Upper lobe of right lung (tissue), 1 donor: ENCODE results near the gene HOXD1. TPM values are rescaled to one million over a fixed set of nuclear protein-coding genes. Genes with fewer than 3 reads are reported as not detected.

Source experiments
- ATAC-seq: fragments of 200-7000 bp; cut with Tn5 transposase; one replicate; pipeline ENCODE4 v1.9.1; 2020; ENCODE audit warnings: mild to moderate bottlenecking, moderate library complexity
- DNase-seq: peaks from one replicate; pipeline ENCODE4 v3.0.0-alpha.2; 2020
- H3K27ac ChIP-seq: fragments of 200-600 bp; one replicate; pipeline ENCODE4 v1.8.0; 2022
- H3K27me3 ChIP-seq: fragments of 200-600 bp; one replicate; pipeline ENCODE4 v1.8.0; 2022; ENCODE audit warnings: mild to moderate bottlenecking
- H3K36me3 ChIP-seq: fragments of 200-600 bp; one replicate; pipeline ENCODE4 v1.8.0; 2022
- H3K4me1 ChIP-seq: fragments of 200-600 bp; one replicate; pipeline ENCODE4 v1.8.0; 2022
- H3K4me3 ChIP-seq: fragments of 200-600 bp; one replicate; pipeline ENCODE4 v1.8.0; 2022; ENCODE audit warnings: mild to moderate bottlenecking
- H3K9me3 ChIP-seq: fragments of 200-600 bp; one replicate; pipeline ENCODE4 v1.8.0; 2022
- CTCF ChIP-seq: fragments of 200-600 bp; IDR thresholded peaks from one replicate; pipeline ENCODE4 v1.8.0; 2022; ENCODE audit warnings: antibody characterized with exemption
- intact Hi-C: fragments of 100-400 bp; cut with DNase I; formaldehyde crosslinking; loops from one replicate; pipeline ENCODE4 v1.11.0; 2022
- total RNA-seq: library from RNA; stranded (reverse); fragmentation: NEBNext Ultra II Directional; extraction: Animal tissue kit (Norgen Biotek cat#: 25700); gene quantifications from one replicate; pipeline ENCODE4 v1.2.1, GENCODE V29; 2021
- donor health status: DM: no; HTN: yes; CAD: no; lungs with severe emphysema.

Gene HOXD1
- total RNA-seq, 1 donor from 2014 or later, result 4.1 TPM

GRCh38 chr2:176164201-176164600, 24.3 kb upstream of the HOXD1 start:
- H3K27me3 ChIP-seq, result peaks cover 96% of the 10 kb centered on the region
- no peaks in the 10 kb centered on the region for H3K36me3 ChIP-seq
- no peak for ATAC-seq
- no peak overlapping the region for H3K4me3 ChIP-seq
- intact Hi-C loops, result no loop called here
- DNase-seq, result no peak
- TF ChIP-seq CTCF, result no peak
- H3K9me3 ChIP-seq, result no peaks in the 10 kb centered on the region
- no peak overlapping the region for H3K27ac ChIP-seq
- peaks cover 8% of the 10 kb centered on the region for H3K4me1 ChIP-seq

DNA sequence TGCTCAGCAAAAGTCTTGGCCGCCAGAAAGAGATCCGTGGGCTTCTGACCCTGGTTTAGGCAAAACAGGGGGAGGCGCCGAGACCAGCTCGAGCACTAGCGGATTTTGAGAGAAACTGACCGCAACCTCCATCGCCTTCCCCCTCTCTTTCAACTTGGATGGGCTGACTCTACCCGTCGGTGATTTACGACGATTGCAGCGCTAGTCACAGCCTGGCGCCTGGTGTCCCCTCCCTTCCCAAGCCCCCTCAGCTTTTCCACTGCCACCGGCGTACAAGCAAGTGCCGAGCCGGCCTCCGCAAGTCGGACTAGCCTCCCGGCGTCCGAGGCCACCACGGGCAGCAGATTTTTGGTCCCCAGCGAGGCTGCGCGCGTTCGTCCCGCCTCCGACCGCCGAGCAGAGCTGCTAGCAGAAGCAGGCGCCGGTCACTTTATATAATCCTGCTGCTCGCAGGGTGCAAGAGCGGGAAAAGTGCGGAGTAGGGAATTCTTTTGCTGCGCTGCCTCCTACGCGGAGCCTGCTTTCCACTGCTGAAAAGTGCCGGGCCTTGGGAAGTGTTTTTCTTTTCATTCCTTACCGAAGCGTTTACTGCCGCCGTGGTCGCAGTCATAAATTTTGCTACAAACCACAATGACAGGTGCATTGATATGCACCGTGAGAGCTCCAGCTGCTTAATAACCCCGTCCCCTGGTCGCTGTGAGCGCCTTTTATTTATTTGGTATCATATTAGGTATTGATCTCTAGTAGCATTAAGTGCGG, 23.7 kb upstream of the HOXD1 start:
- TF ChIP-seq CTCF, result no peak
- Histone ChIP-seq H3K9me3 (no peaks in the 10 kb centered on the region), H3K4me1 (peaks cover 3% of the 10 kb centered on the region), H3K36me3 (no peaks in the 10 kb centered on the region), H3K27me3 (peaks cover 92% of the 10 kb centered on the region), H3K27ac (no peak overlapping the region), H3K4me3 (no peak overlapping the region)
- intact Hi-C loops, result no loop called here
- ATAC-seq, result no peak
- DNase-seq, result peak; percentile 61

- Histone ChIP-seq H3K4me1 (no peaks in the 10 kb centered on the region), H3K27ac (no peak overlapping the region), H3K4me3 (no peak overlapping the region), H3K27me3 (peaks cover 92% of the 10 kb centered on the region), H3K9me3 (no peaks in the 10 kb centered on the region), H3K36me3 (no peaks in the 10 kb centered on the region)
- no peak for TF ChIP-seq CTCF
- intact Hi-C loops, result no loop called here
- DNase-seq (peak; percentile 58), ATAC-seq (no peak)
Measured at GRCh38 chr2:176165370-176166050, 23.0 kb upstream of the HOXD1 start.

- DNase-seq, result no peak
- intact Hi-C loops, result no loop called here
- no peaks in the 10 kb centered on the region for H3K9me3 ChIP-seq
- no peak for TF ChIP-seq CTCF
- H3K4me1 ChIP-seq, result no peaks in the 10 kb centered on the region
- H3K27me3 ChIP-seq, result peaks cover 92% of the 10 kb centered on the region
- H3K4me3 ChIP-seq, result no peak overlapping the region
- no peak for ATAC-seq
- no peaks in the 10 kb centered on the region for H3K36me3 ChIP-seq
- no peak overlapping the region for H3K27ac ChIP-seq
Measured at GRCh38 chr2:176166272-176166671, 22.2 kb upstream of the HOXD1 start.

- DNase-seq (no peak), ATAC-seq (no peak)
- H3K36me3 ChIP-seq, result no peaks in the 10 kb centered on the region
- no peaks in the 10 kb centered on the region for H3K9me3 ChIP-seq
- H3K27me3 ChIP-seq, result peaks cover 92% of the 10 kb centered on the region
- H3K4me1 ChIP-seq, result peaks cover 7% of the 10 kb centered on the region
- intact Hi-C loops, result no loop called here
- H3K4me3 ChIP-seq, result no peak overlapping the region
- TF ChIP-seq CTCF, result no peak
- H3K27ac ChIP-seq, result no peak overlapping the region
Measured at GRCh38 chr2:176167398-176167797, 21.1 kb upstream of the HOXD1 start.
